Measurements from ENCODE around the gene MBLAC1.
A peak's percentile ranks its signal among the peaks of the same experiment; 100 is the strongest.

MBLAC1 gene

GRCh38 chr7:100173806-100174495, 47.2 kb downstream of the MBLAC1 start:
- DNase-seq = no peak

- DNase-seq = no peak
Measured at GRCh38 chr7:100174582-100174981, 47.8 kb downstream of the MBLAC1 start.

GRCh38 chr7:100175296-100175935, 48.6 kb downstream of the MBLAC1 start:
- DNase-seq = no peak

- DNase-seq = no peak
Measured at GRCh38 chr7:100176096-100177044, 49.6 kb downstream of the MBLAC1 start.

GRCh38 chr7:100177045-100178001, 50.6 kb downstream of the MBLAC1 start, which contains the start of the genes GPC2 and STAG3:
Gene GPC2 (minus strand): TSS chr7:100177381. CDS start chr7:100177199, 182 bp downstream.
Gene STAG3 (plus strand): TSS chr7:100177918. CDS start chr7:100180557, 2,639 bp downstream.
- DNase-seq = peak; percentile 90 to 93

All from SHP77 (cell line).